ENCODE data around the gene SEMA5B. TPM values are rescaled to one million over a fixed set of nuclear protein-coding genes. Genes with fewer than 3 reads are reported as not detected.

Gene SEMA5B
- total RNA-seq, 6 donors from 2014 or later, result 0.33 to 0.71 (median 0.65) TPM; not detected in 2

GRCh38 chr3:122932251-122932967 is 95.2 kb downstream of the SEMA5B start:
- DNase-seq (no peak), ATAC-seq (ENCODE audit: low FRiP score in 2 of 2) (no peak)
- Histone ChIP-seq H3K36me3 (no peaks in the 10 kb centered on the region), H3K27ac (no peak overlapping the region), H3K4me1 (no peaks in the 10 kb centered on the region), H3K27me3 (no peaks in the 10 kb centered on the region), H3K4me3 (no peak overlapping the region), H3K9me3 (no peaks in the 10 kb centered on the region)
- WGBS, 2 donors, result 81% methylated on average over 4 to 5 of the region's 5 CpGs
- TF ChIP-seq POLR2A (IDR thresholded peaks at IDR 0.05), result no peak

- no peak for ATAC-seq (ENCODE audit: low FRiP score in 2 of 2)
- H3K4me3 ChIP-seq, result no peak overlapping the region
- TF ChIP-seq CTCF (IDR thresholded peaks at IDR 0.05) (no peak), EP300 (IDR thresholded peaks at IDR 0.05) (no peak), POLR2A (IDR thresholded peaks at IDR 0.05) (no peak), POLR2AphosphoS5 (IDR thresholded peaks at IDR 0.05) (no peak)
- H3K27me3 ChIP-seq, result no peaks in the 10 kb centered on the region
- no peaks in the 10 kb centered on the region for H3K36me3 ChIP-seq
- H3K4me1 ChIP-seq, result no peaks in the 10 kb centered on the region
- no peaks in the 10 kb centered on the region for H3K9me3 ChIP-seq
- H3K27ac ChIP-seq, result no peak overlapping the region
- WGBS, 2 donors, result 88 to 90% methylated on average over 4 of the region's 4 CpGs
- no peak for DNase-seq
Measured at GRCh38 chr3:122931636-122932035, 95.9 kb downstream of the SEMA5B start.

- no peaks in the 10 kb centered on the region for H3K4me1 ChIP-seq
Measured at GRCh38 chr3:122930063-122930997, 97.2 kb downstream of the SEMA5B start.

GRCh38 chr3:122929188-122930062 is 98.1 kb downstream of the SEMA5B start:
- no peak for DNase-seq
- H3K9me3 ChIP-seq, result no peaks in the 10 kb centered on the region
- no peak for TF ChIP-seq CTCF (IDR thresholded peaks at IDR 0.05)
- no peak for TF ChIP-seq POLR2AphosphoS5 (IDR thresholded peaks at IDR 0.05)
- TF ChIP-seq EP300 (IDR thresholded peaks at IDR 0.05), result no peak
- no peak for TF ChIP-seq POLR2A (IDR thresholded peaks at IDR 0.05)
- WGBS, 2 donors, result 63 to 69% methylated on average over 12 of the region's 12 CpGs
- ATAC-seq (ENCODE audit: low FRiP score in 2 of 2), result no peak
- no peaks in the 10 kb centered on the region for H3K4me1 ChIP-seq
- no peak overlapping the region for H3K4me3 ChIP-seq
- no peaks in the 10 kb centered on the region for H3K36me3 ChIP-seq
- no peak overlapping the region for H3K27ac ChIP-seq
- H3K27me3 ChIP-seq, result no peaks in the 10 kb centered on the region

More at GRCh38 chr3:122930063-122930997, 97.2 kb downstream of the SEMA5B start:
- no peak overlapping the region for H3K27ac ChIP-seq
- H3K27me3 ChIP-seq, result no peaks in the 10 kb centered on the region
- no peak overlapping the region for H3K4me3 ChIP-seq
- peak in 1 of 2 donors; percentile 66 for DNase-seq
- H3K36me3 ChIP-seq, result no peaks in the 10 kb centered on the region
- no peak for TF ChIP-seq EP300 (IDR thresholded peaks at IDR 0.05)
- WGBS, 2 donors, result 79 to 84% methylated on average over 11 to 14 of the region's 14 CpGs
- no peak for ATAC-seq (ENCODE audit: low FRiP score in 2 of 2)
- no peaks in the 10 kb centered on the region for H3K9me3 ChIP-seq

GRCh38 chr3:122928396-122929187 is 99.0 kb downstream of the SEMA5B start:
- no peaks in the 10 kb centered on the region for H3K27me3 ChIP-seq
- no peaks in the 10 kb centered on the region for H3K36me3 ChIP-seq
- no peak overlapping the region for H3K27ac ChIP-seq
- H3K4me1 ChIP-seq, result no peaks in the 10 kb centered on the region
- DNase-seq (peak in 1 of 2 donors; percentile 55), ATAC-seq (ENCODE audit: low FRiP score in 2 of 2) (peak in 1 of 2 donors; percentile 12)
- WGBS, 2 donors, result 90 to 92% methylated on average over 24 of the region's 24 CpGs
- no peaks in the 10 kb centered on the region for H3K9me3 ChIP-seq
- H3K4me3 ChIP-seq, result no peak overlapping the region
- TF ChIP-seq EP300 (IDR thresholded peaks at IDR 0.05) (no peak), POLR2AphosphoS5 (IDR thresholded peaks at IDR 0.05) (no peak), CTCF (IDR thresholded peaks at IDR 0.05) (no peak), POLR2A (IDR thresholded peaks at IDR 0.05) (no peak)
